ENCODE results near the gene KIAA0930.

Gene KIAA0930

GRCh38 chr22:45154383-45154782 lies 86.3 kb downstream of the KIAA0930 start:
- DNase-seq = no peak

- DNase-seq = no peak
Observed at GRCh38 chr22:45151503-45151902, 89.2 kb downstream of the KIAA0930 start.

- DNase-seq = no peak
Observed at GRCh38 chr22:45150139-45150538, 90.6 kb downstream of the KIAA0930 start.

GRCh38 chr22:45149671-45150070 lies 91.0 kb downstream of the KIAA0930 start:
- DNase-seq = no peak

- no peak for DNase-seq
Observed at GRCh38 chr22:45144916-45145315, 95.8 kb downstream of the KIAA0930 start.

- DNase-seq = no peak
Observed at GRCh38 chr22:45142376-45142775, 98.3 kb downstream of the KIAA0930 start.

Measured in anterior cingulate cortex (tissue), 58 donors.